Sigmoid colon (tissue), 7 donors: Measurements from ENCODE around the gene MYEOV. TPM values are rescaled to one million over a fixed set of nuclear protein-coding genes. Genes with fewer than 3 reads are reported as not detected.

ENCODE experiments used
- DNase-seq: peaks from one replicate; pipeline ENCODE4 v3.0.0-alpha.2; 2019
- H3K27ac ChIP-seq, 4 donors: fragments of 200-600 bp; sonication (generic); one replicate each; pipeline ENCODE4 v1.5.1; 2016 to 2019; ENCODE audit warnings: mild to moderate bottlenecking in 1 of 4
- H3K27me3 ChIP-seq, 3 donors: fragments of 200-600 bp; sonication (generic); one replicate each; pipeline ENCODE4 v1.5.1; 2019; ENCODE audit warnings: mild to moderate bottlenecking in 1 of 3
- H3K36me3 ChIP-seq, 4 donors: fragments of 200-600 bp; sonication (generic); one replicate each; pipeline ENCODE4 v1.5.1; 2016 to 2019
- H3K4me1 ChIP-seq, 4 donors: fragments of 200-600 bp; sonication (generic); one replicate each; pipeline ENCODE4 v1.5.1; 2017 to 2019
- H3K4me3 ChIP-seq, 4 donors: fragments of 200-600 bp; sonication (generic); one replicate each; pipeline ENCODE4 v1.5.1; 2017 to 2019; ENCODE audit warnings: mild to moderate bottlenecking in 2 of 4, moderate library complexity in 1 of 4
- H3K9me3 ChIP-seq, 4 donors: fragments of 200-600 bp in 3 of 4; sonication (generic) in 3 of 4; one replicate each; pipeline versions ENCODE4 v1.5.1 to v1.6.1; 2013 to 2019
- CTCF ChIP-seq, 4 experiments: fragments of 450-650 bp in 3 of 4; fragments of 200-600 bp in 1 of 4; IDR thresholded peaks; one replicate each; pipeline ENCODE4 v1.5.1; 2016 to 2019; ENCODE audit warnings: antibody characterized with exemption in 4 of 4, mild to moderate bottlenecking in 3 of 4, moderate library complexity in 2 of 4
- EP300 ChIP-seq, 4 donors: sonication (generic); formaldehyde crosslinking; IDR thresholded peaks; one replicate each; pipeline ENCODE4 v1.6.1; 2017; ENCODE audit warnings: antibody characterized with exemption in 4 of 4
- POLR2A ChIP-seq, 2 donors: fragments of 450-650 bp; IDR thresholded peaks; one replicate each; pipeline ENCODE4 v1.6.1; 2016; ENCODE audit warnings: antibody characterized with exemption in 2 of 2, mild to moderate bottlenecking in 2 of 2, moderate library complexity in 2 of 2
- POLR2AphosphoS5 ChIP-seq, 4 donors: sonication (generic); formaldehyde crosslinking; IDR thresholded peaks; one replicate each; pipeline ENCODE4 v1.6.1; 2017; ENCODE audit warnings: antibody characterized with exemption in 4 of 4
- WGBS, 2 donors: extraction: QIAGEN DNeasy Blood & Tissue Kit; methylation state at CpG; one replicate each; pipeline ENCODE4 v1.1.7; 2013; 5-methylcytosine and 5-hydroxymethylcytosine counted together
- intact Hi-C: fragments of 100-400 bp; cut with DNase I; formaldehyde crosslinking; loops from one replicate; pipeline ENCODE4 v1.15.1; 2023
- polyA plus RNA-seq, 3 donors: library from polyadenylated mRNA; stranded (reverse); fragments of 200-250 nt; gene quantifications; one replicate each; pipeline ENCODE4 v1.2.3, GENCODE V29; 2013
- total RNA-seq, 4 donors: library from RNA; depleted of rRNA; stranded (reverse); fragments of >200 nt; gene quantifications; one replicate each; pipeline ENCODE4 v1.1.0, GENCODE V29; 2016
- donor health status: healthy with polysubstance abuse.
- donor health status: Bipolar disorder and iron deficiency.
- donor health status: healthy.

The MYEOV gene
- total RNA-seq (not detected), polyA plus RNA-seq (10 to 100 TPM in 2 of 3 donors, 1 to 10 TPM in 1; 1.2 to 11.1 (median 10.1) TPM)

DNA sequence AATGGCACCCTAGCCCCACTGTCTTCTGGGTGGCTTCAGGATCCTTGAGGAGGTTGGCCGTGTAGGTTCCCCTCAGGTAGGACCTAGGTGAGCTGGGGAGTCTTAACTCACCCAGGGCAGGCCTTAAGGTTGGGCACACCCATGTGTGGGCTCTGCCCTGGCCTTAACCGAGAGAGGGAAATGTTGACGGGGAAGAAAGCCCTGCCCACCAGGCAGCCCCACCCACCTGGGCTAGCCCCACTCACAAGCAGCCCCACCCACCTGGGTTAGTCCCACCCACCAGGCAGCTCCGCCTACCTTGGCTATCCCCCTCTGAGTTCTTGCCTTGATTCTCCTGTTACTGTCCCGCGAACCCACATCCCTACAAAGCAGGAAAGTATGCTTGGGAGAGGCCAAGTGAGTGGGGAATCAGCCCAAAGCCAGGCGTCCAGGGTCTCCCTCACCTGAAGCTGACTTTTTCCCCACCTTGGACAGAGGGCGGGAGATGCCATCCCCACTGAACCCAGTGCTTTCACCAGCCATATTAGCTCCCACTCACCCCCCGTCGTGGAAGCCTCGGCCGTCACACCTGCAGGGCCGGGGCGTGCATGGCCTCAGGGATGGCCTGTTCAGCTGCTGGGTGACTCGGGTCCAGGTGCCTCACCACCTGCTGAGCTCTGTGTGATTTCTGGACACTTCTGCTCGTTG, at the start of gene MYEOV:
Gene MYEOV (plus strand): TSS at position 337 of the 687 bp plus-strand sequence. CDS start 1,200 bp downstream, outside the sequence.
- H3K4me1 ChIP-seq, result peaks cover 0 to 35% (median 27%) of the 10 kb centered on the region in 4 donors
- intact Hi-C loops, result loop anchor here (5.0 kb wide), 1 partner anchor 348 kb away; the partner anchor contains the start of gene CCND1
- no peaks in the 10 kb centered on the region for H3K36me3 ChIP-seq
- no peak for DNase-seq
- H3K4me3 ChIP-seq, result no peak within 1 kb of the TSS
- no peaks in the 10 kb centered on the region for H3K9me3 ChIP-seq
- TF ChIP-seq POLR2AphosphoS5 (IDR thresholded peaks at IDR 0.05), result no peak
- TF ChIP-seq EP300 (IDR thresholded peaks at IDR 0.05), result no peak
- no peak for TF ChIP-seq POLR2A (IDR thresholded peaks at IDR 0.05)
- TF ChIP-seq CTCF (IDR thresholded peaks at IDR 0.05), result no peak
- no peak within 1 kb of the TSS for H3K27ac ChIP-seq
- WGBS, 2 donors, result 72 to 78% methylated on average over 16 of the region's 16 CpGs
- no peaks in the 10 kb centered on the region for H3K27me3 ChIP-seq

- WGBS, 2 donors, result 91 to 93% methylated on average over 3 of the region's 3 CpGs
- intact Hi-C loops, result no loop called here
Observed at GRCh38 chr11:69244266-69244665, 49.7 kb upstream of the MYEOV start.

DNA sequence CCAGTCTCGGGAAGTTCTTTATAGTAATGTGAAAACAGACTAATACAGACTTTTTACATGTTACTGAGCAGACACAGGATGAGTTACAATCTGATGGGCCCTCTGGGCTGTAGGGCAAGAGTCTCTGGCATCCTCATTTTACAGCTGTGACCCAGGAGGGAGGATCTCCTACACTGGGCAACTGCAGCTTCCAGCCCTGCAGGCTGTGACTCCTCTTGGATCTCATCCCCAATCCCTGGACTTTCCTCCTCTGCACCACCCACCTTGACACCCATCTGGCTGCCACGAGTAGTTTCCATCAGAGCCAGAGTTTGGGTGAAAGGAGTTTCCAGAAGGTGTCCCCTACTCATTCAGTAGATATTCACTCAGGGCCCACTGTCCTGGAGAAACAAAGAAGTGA, 48.9 kb upstream of the MYEOV start:
- peak; percentile 20 for DNase-seq
- intact Hi-C loops, result no loop called here
- Histone ChIP-seq H3K27me3 (peaks cover 0 to 5% (median 0%) of the 10 kb centered on the region in 3 donors), H3K4me1 (no peaks in the 10 kb centered on the region), H3K27ac (no peak overlapping the region), H3K36me3 (no peaks in the 10 kb centered on the region), H3K4me3 (no peak overlapping the region), H3K9me3 (no peaks in the 10 kb centered on the region)
- 85 to 88% methylated on average over 2 of the region's 2 CpGs for WGBS, 2 donors
- TF ChIP-seq EP300 (IDR thresholded peaks at IDR 0.05) (no peak), CTCF (IDR thresholded peaks at IDR 0.05) (no peak), POLR2A (IDR thresholded peaks at IDR 0.05) (no peak), POLR2AphosphoS5 (IDR thresholded peaks at IDR 0.05) (no peak)

More at GRCh38 chr11:69244266-69244665, 49.7 kb upstream of the MYEOV start:
- TF ChIP-seq EP300 (IDR thresholded peaks at IDR 0.05), result no peak
- no peak for TF ChIP-seq POLR2AphosphoS5 (IDR thresholded peaks at IDR 0.05)
- TF ChIP-seq POLR2A (IDR thresholded peaks at IDR 0.05), result no peak
- TF ChIP-seq CTCF (IDR thresholded peaks at IDR 0.05), result no peak
- Histone ChIP-seq H3K4me1 (no peaks in the 10 kb centered on the region), H3K9me3 (no peaks in the 10 kb centered on the region), H3K27ac (no peak overlapping the region), H3K4me3 (no peak overlapping the region), H3K36me3 (no peaks in the 10 kb centered on the region), H3K27me3 (no peaks in the 10 kb centered on the region)
- peak; percentile 12 for DNase-seq

GRCh38 chr11:69245491-69246345, 48.2 kb upstream of the MYEOV start:
- H3K27me3 ChIP-seq, result peaks cover 0 to 12% (median 0%) of the 10 kb centered on the region in 3 donors
- intact Hi-C loops, result no loop called here
- H3K36me3 ChIP-seq, result no peaks in the 10 kb centered on the region
- H3K27ac ChIP-seq, result no peak overlapping the region
- no peaks in the 10 kb centered on the region for H3K9me3 ChIP-seq
- H3K4me3 ChIP-seq, result no peak overlapping the region
- no peak for TF ChIP-seq EP300 (IDR thresholded peaks at IDR 0.05)
- no peak for TF ChIP-seq POLR2AphosphoS5 (IDR thresholded peaks at IDR 0.05)
- no peak for TF ChIP-seq POLR2A (IDR thresholded peaks at IDR 0.05)
- TF ChIP-seq CTCF (IDR thresholded peaks at IDR 0.05), result no peak
- no peaks in the 10 kb centered on the region for H3K4me1 ChIP-seq
- 89 to 92% methylated on average over 16 of the region's 16 CpGs for WGBS, 2 donors
- DNase-seq, result peak; percentile 28
